Hair follicular keratinocyte (primary cell): ENCODE results near the gene TAS2R39. TPM values are rescaled to one million over a fixed set of nuclear protein-coding genes. Genes with fewer than 3 reads are reported as not detected.

Source experiments
- total RNA-seq: library from RNA; depleted of rRNA; stranded (reverse); fragments of >200 nt; gene quantifications from 2 replicates; pipeline ENCODE4 v1.2.3, GENCODE V29; 2015

Gene TAS2R39
- total RNA-seq: not detected in 2 replicates

DNA sequence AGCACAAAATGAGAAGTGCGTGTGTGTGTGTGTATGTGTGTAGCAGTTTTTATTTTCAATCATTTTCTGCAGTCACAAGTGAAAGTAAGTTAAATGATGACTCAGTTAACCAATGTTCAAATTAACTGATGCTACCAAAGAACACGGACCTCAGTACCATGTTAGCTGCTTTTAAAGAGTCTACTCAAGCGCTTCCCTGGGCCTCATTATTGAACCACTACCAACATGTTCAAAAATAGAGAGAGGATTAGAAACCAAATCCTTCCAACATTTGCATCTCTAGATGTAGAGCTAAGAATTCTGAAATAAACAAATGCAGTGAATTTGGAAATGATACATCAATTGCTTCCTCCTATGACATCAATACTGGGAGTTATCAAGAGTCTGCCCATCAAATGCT is at the start of gene TAS2R39:
TSS of gene TAS2R39 (plus strand) at position 396 of the 400 bp plus-strand sequence. CDS start at position 396, 0 bp downstream.

GRCh38 chr7:143221737-143222136 is 38.5 kb downstream of the TAS2R39 start, which contains the start of gene TAS2R40:
TSS of gene TAS2R40 (plus strand) at chr7:143222037. CDS start at chr7:143222079, 42 bp downstream.

Other genes with a start within 250 kb of the TAS2R39 start
- gene TRPV5, start 249.7 kb upstream of the TAS2R39 start, total RNA-seq: not detected in 2 replicates
- not detected in 2 replicates for gene LLCFC1, start 243.9 kb upstream of the TAS2R39 start, total RNA-seq
- not detected in 2 replicates for gene KEL, start 221.1 kb upstream of the TAS2R39 start, total RNA-seq
- not detected in 2 replicates for gene OR9A2, start 156.3 kb upstream of the TAS2R39 start, total RNA-seq
- gene OR6V1, start 131.1 kb upstream of the TAS2R39 start, total RNA-seq: not detected in 2 replicates
- not detected in 2 replicates for gene PIP, start 51.3 kb upstream of the TAS2R39 start, total RNA-seq
- not detected in 2 replicates for gene TAS2R40, start 38.6 kb downstream of the TAS2R39 start, total RNA-seq
- gene GSTK1, start 80.0 kb downstream of the TAS2R39 start, total RNA-seq: 118 and 175 TPM in 2 replicates
- gene TMEM139, start 101.5 kb downstream of the TAS2R39 start, total RNA-seq: 7.1 and 8.9 TPM in 2 replicates
- gene CASP2, start 104.9 kb downstream of the TAS2R39 start, total RNA-seq: 9.4 and 17.2 TPM in 2 replicates
- gene CLCN1, start 132.7 kb downstream of the TAS2R39 start, total RNA-seq: 0.08 TPM in 1 of 2 replicates, not detected in the other
- 0.08 and 0.19 TPM in 2 replicates for gene FAM131B, start 179.3 kb downstream of the TAS2R39 start, total RNA-seq
- gene ZYX, start 197.9 kb downstream of the TAS2R39 start, total RNA-seq: 78.2 and 95.9 TPM in 2 replicates
- gene EPHA1, start 225.4 kb downstream of the TAS2R39 start, total RNA-seq: 35.5 and 37.2 TPM in 2 replicates